ENCODE measurements around the gene TMCC1.

TMCC1 gene

DNA sequence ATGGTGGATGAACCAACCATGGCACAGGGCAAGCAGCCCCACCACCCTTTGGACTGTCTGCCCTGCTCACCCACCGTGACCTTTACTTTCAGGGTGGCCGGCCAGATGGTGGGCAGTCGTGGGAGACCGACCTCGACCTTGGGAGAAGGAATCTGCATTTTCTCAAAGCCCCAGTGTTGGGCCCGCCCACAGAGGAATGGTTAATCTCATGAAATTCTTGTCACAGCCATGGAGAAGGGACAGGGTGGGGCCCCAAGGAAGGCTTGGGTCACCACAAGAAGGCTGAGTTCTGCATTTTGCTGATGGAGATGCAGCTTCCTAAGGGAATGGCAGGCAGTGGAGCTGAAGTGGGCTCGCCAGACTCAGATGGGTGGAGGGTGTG is 290.0 kb downstream of the TMCC1 start:
- TF ChIP-seq REST (IDR thresholded peaks at IDR 0.05; ENCODE audit: insufficient read depth in 1 of 2, low read depth in 2 of 2, low read length in 2 of 2) (no peak), SIN3A (IDR thresholded peaks at IDR 0.05; ENCODE audit: borderline replicate concordance, insufficient read depth, low read length) (no peak), TAF1 (IDR thresholded peaks at IDR 0.05; ENCODE audit: borderline replicate concordance, insufficient read depth, low read length) (no peak), POLR2AphosphoS5 (IDR thresholded peaks at IDR 0.05; ENCODE audit: low read depth, low read length) (no peak), FOXP2 (optimal IDR thresholded peaks at IDR 0.05; ENCODE audit: borderline replicate concordance, extremely low read depth, extremely low read length, insufficient read depth) (no peak)

DNA sequence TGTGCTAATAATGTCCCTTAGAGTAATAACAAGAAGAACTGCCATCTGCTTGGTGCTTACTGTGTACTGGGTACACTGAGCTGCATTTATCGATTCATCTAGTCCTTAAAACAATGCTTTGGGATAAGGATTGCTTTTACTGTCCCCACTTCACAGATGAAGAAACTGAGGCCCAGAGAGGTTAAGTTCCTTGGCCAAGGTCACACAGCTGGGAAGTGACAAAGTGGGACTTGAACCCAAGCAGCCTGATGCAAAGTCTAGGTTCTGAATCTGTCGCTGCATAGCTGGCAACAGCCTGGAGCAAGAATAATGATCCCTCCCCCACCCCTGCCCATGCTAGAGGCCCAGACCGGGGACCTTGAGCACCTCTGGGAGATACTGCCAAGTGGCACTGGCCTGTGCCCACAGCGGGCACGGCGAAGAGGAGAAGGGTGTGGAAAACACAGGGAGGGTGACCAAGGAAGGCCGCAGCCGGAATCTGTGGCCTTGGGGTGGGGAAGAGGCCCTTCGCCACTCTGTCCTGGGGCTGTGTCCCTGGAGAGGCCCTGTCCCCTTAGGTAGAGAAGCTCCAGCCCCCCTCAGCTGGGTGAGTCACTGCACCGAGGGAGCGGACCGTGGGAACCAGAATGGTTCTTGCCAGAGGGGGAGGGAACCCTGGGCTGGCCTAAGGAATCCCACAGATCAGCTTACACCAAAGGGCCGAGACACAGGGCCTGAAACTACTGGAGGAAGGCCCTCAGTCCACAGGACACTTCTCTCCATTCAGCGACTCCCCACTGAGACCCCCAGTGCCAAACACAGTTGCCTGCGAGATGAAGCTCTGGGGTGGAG is 290.6 kb downstream of the TMCC1 start:
- TF ChIP-seq SIN3A (IDR thresholded peaks at IDR 0.05; ENCODE audit: borderline replicate concordance, insufficient read depth, low read length) (no peak), FOXP2 (optimal IDR thresholded peaks at IDR 0.05; ENCODE audit: borderline replicate concordance, extremely low read depth, extremely low read length, insufficient read depth) (no peak), POLR2AphosphoS5 (IDR thresholded peaks at IDR 0.05; ENCODE audit: low read depth, low read length) (no peak), TAF1 (IDR thresholded peaks at IDR 0.05; ENCODE audit: borderline replicate concordance, insufficient read depth, low read length) (no peak), REST (IDR thresholded peaks at IDR 0.05; ENCODE audit: insufficient read depth in 1 of 2, low read depth in 2 of 2, low read length in 2 of 2) (no peak)

DNA sequence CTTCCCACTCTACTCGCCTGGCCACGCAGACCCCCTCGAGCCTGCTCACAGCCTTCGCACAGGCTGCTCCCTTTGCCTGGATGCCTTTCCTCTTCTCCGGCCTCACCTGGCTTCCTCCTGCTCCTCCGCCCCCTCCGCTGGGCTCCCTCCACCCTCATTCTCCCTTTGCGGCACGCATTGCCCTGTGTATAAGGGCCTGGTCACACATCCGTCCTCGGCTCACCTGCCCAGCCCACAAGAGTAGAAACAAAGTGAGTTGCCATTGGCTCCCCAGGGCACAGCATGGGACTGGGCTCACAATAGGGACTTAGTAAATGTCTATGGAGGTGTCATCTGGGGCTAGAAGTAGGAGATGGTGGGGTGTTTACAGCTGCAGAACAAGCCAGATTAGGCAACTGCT is 291.2 kb downstream of the TMCC1 start:
- TF ChIP-seq TAF1 (IDR thresholded peaks at IDR 0.05; ENCODE audit: borderline replicate concordance, insufficient read depth, low read length): no peak
- TF ChIP-seq FOXP2 (optimal IDR thresholded peaks at IDR 0.05; ENCODE audit: borderline replicate concordance, extremely low read depth, extremely low read length, insufficient read depth): no peak
- TF ChIP-seq REST (IDR thresholded peaks at IDR 0.05; ENCODE audit: insufficient read depth in 1 of 2, low read depth in 2 of 2, low read length in 2 of 2): no peak
- TF ChIP-seq SIN3A (IDR thresholded peaks at IDR 0.05; ENCODE audit: borderline replicate concordance, insufficient read depth, low read length): no peak
- no peak for TF ChIP-seq POLR2AphosphoS5 (IDR thresholded peaks at IDR 0.05; ENCODE audit: low read depth, low read length)

- TF ChIP-seq TAF1 (IDR thresholded peaks at IDR 0.05; ENCODE audit: borderline replicate concordance, insufficient read depth, low read length): no peak
- no peak for TF ChIP-seq SIN3A (IDR thresholded peaks at IDR 0.05; ENCODE audit: borderline replicate concordance, insufficient read depth, low read length)
- no peak for TF ChIP-seq REST (IDR thresholded peaks at IDR 0.05; ENCODE audit: insufficient read depth in 1 of 2, low read depth in 2 of 2, low read length in 2 of 2)
These were observed 291.8 kb downstream of the TMCC1 start for GRCh38 chr3:129601713-129602112.
